Kidney (tissue), 14 donors: Measurements from ENCODE around the gene TNS3. TPM values are rescaled to one million over a fixed set of nuclear protein-coding genes. Genes with fewer than 3 reads are reported as not detected.

ENCODE experiments used
- DNase-seq, 5 donors: peaks; one replicate each; pipeline ENCODE4 v3.0.0-alpha.2; 2013 to 2020
- FAIRE-seq: peaks from 2 replicates; lab custom pipeline; 2012; peaks lifted over from hg19 to GRCh38; lab: Jason Lieb, UNC
- H3K27ac ChIP-seq, 2 donors: one replicate each; pipeline ENCODE4 v1.7.0; 2013; ENCODE audit warnings: low read depth in 2 of 2, low read length in 2 of 2, inconsistent platforms in 1 of 2
- H3K27me3 ChIP-seq: one replicate; pipeline ENCODE4 v1.7.1; 2013; ENCODE audit warnings: low read length, inconsistent platforms; ENCODE audit not compliant: control insufficient read depth, insufficient read depth
- H3K36me3 ChIP-seq, 3 donors: one replicate each; pipeline versions ENCODE4 v1.7.0 to v1.7.1; 2013; ENCODE audit warnings: low read length in 3 of 3, control low read depth in 1 of 3, inconsistent platforms in 1 of 3; ENCODE audit not compliant: insufficient read depth in 3 of 3, control insufficient read depth in 2 of 3
- H3K4me1 ChIP-seq, 3 donors: one replicate each; pipeline versions ENCODE4 v1.7.0 to v1.7.1; 2013; ENCODE audit warnings: low read length in 3 of 3, inconsistent platforms in 1 of 3, low read depth in 1 of 3; ENCODE audit not compliant: control insufficient read depth in 2 of 3, insufficient read depth in 2 of 3
- H3K4me3 ChIP-seq, 3 donors: one replicate each; pipeline versions ENCODE4 v1.7.0 to v1.8.1; 2013; ENCODE audit warnings: low read length in 3 of 3, control low read depth in 1 of 3, inconsistent platforms in 1 of 3
- H3K9ac ChIP-seq, 3 donors: one replicate each; pipeline versions ENCODE4 v1.7.0 to v1.7.1; 2013; ENCODE audit warnings: low read length in 3 of 3, control low read depth in 1 of 3, inconsistent platforms in 1 of 3
- H3K9me3 ChIP-seq, 3 donors: one replicate each; pipeline versions ENCODE4 v1.7.0 to v1.7.1; 2013; ENCODE audit warnings: low read length in 3 of 3, control low read depth in 1 of 3, inconsistent platforms in 1 of 3; ENCODE audit not compliant: control insufficient read depth in 2 of 3, insufficient read depth in 1 of 3
- CTCF ChIP-seq: IDR thresholded peaks from 3 replicates; pipeline ENCODE4 v1.5.1; 2012; ENCODE audit warnings: mild to moderate bottlenecking, moderate library complexity, borderline replicate concordance; ENCODE audit not compliant: insufficient read depth; ENCODE audit errors: extremely low read depth
- intact Hi-C: fragments of 100-400 bp; cut with DNase I; formaldehyde crosslinking; loops from one replicate; pipeline ENCODE4 v1.11.1; 2022
- polyA plus RNA-seq: library from polyadenylated mRNA; stranded (reverse); fragments of 350-450 nt; fragmentation: Illumina TruSeq; extraction: RNeasy Lipid Tissue Mini Kit (QIAGEN cat#74804); gene quantifications from one replicate; pipeline ENCODE4 v1.2.3, GENCODE V29; 2014; ENCODE audit warnings: low read depth, low replicate concordance; ENCODE audit not compliant: insufficient read depth
- total RNA-seq: library from RNA; stranded (reverse); fragmentation: NEBNext Ultra II Directional; extraction: Animal tissue kit (Norgen Biotek cat#: 25700); gene quantifications from one replicate; pipeline ENCODE4 v1.2.1, GENCODE V29; 2021
- donor health status: control.
- donor health status: control.
- donor health status: control.
- donor health status: control.
- donor health status: control.
- donor health status: DM: yes; HTN: yes; CAD: no.
- donor health status: Normal renal cell carcinoma (clear cell type).

The TNS3 gene
- total and polyA plus RNA-seq, 2 donors from 2014 or later: 38.4 to 198 TPM

DNA sequence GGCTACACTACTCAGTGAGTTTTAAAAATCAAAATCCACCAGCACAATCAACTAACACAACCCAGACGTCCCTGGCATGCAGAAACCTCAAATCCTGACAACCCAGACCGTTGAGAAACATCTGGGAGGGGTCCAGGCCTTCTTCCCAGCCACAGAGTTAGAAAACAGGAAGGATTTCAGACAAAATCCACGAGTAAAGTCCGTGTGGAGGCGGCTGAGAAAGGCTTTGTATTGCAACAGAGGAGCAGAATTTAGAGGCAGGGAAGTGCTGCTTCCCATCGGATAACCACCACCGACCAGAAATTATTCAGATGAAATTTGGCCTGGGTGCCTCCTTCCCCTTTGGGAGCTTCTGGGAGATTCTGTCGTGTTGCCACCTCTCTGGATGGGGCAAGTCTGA lies 61.5 kb downstream of the TNS3 start:
- Histone ChIP-seq H3K9me3 (no peaks in the 10 kb centered on the region), H3K27me3 (no peaks in the 10 kb centered on the region), H3K4me1 (peaks cover 0 to 15% (median 12%) of the 10 kb centered on the region in 3 donors), H3K4me3 (no peak overlapping the region), H3K9ac (no peak overlapping the region), H3K27ac (peak overlapping the region; percentile 48 to 73), H3K36me3 (peaks cover 6 to 34% (median 8%) of the 10 kb centered on the region in 3 donors)
- FAIRE-seq: no peak
- DNase-seq: peak in 2 of 5 donors; percentile 66 to 67
- intact Hi-C loops: no loop called here
- TF ChIP-seq CTCF: no peak

DNA sequence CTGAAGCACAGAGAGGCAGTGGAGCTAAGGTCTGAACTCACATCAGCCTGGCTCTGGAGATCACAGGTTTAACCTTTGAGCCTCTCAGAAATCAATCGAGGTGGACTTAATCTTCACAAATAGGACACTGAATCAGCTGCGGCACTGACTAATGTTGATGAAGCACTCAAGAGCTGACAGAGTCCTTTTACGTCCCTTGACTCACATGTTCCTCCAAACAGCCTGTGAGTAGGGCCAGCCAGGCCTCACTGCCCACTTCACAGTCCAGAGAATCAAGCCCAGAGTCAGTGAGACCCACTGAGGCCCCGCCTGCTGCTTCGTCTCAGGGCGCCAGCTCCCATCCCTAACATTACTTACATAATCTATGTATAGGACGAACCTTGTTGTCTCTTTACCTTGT lies 63.1 kb downstream of the TNS3 start:
- peaks cover 4 to 21% (median 16%) of the 10 kb centered on the region in 3 donors for H3K4me1 ChIP-seq
- no peak overlapping the region for H3K4me3 ChIP-seq
- no peak overlapping the region for H3K9ac ChIP-seq
- FAIRE-seq (no peak), DNase-seq (peak in 1 of 5 donors; percentile 23)
- no peak for TF ChIP-seq CTCF
- H3K27me3 ChIP-seq: no peaks in the 10 kb centered on the region
- no peaks in the 10 kb centered on the region for H3K9me3 ChIP-seq
- peaks cover 2 to 24% (median 6%) of the 10 kb centered on the region in 3 donors for H3K36me3 ChIP-seq
- H3K27ac ChIP-seq: peak overlapping the region; percentile 11 to 49
- intact Hi-C loops: no loop called here

DNA sequence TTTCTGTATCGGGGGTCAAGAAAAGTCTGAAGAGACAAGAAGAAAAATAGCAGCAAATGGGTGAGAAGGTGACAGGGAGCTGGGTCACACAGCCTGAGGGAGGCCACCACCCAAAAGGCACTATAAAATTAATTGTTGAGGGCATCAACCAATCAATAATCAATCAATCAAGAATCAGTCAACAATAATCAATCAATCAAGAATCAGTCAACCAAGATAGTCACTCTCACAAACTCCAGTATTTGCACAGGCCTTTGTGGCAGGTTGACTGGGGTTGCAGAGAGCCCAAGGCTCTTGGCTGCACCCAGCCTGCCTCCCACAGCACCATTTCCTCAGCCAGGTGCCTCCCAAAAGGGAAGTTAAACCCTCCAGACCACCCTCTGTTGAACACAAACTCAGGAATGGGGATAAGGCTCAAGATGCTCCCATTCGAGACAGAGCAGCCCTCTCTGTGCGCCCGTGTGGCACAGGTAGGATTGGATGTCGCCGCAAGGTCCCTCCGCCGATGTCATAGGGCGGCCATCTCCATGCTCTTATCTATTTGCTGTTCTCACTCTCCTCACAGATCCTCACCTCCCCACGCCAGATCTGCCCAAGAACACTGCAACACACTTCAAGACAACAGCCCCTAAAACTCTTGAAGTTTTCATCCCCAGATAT lies 64.0 kb downstream of the TNS3 start:
- no peaks in the 10 kb centered on the region for H3K9me3 ChIP-seq
- no peak overlapping the region for H3K4me3 ChIP-seq
- H3K9ac ChIP-seq: no peak overlapping the region
- H3K27me3 ChIP-seq: no peaks in the 10 kb centered on the region
- peaks cover 2 to 20% (median 6%) of the 10 kb centered on the region in 3 donors for H3K36me3 ChIP-seq
- peaks cover 4 to 27% (median 19%) of the 10 kb centered on the region in 3 donors for H3K4me1 ChIP-seq
- no peak overlapping the region for H3K27ac ChIP-seq
- TF ChIP-seq CTCF: no peak
- DNase-seq: peak in 1 of 5 donors; percentile 31
- no peak for FAIRE-seq
- intact Hi-C loops: no loop called here
